Measurements from ENCODE around the gene LGALS4. TPM values are rescaled to one million over a fixed set of nuclear protein-coding genes. Genes with fewer than 3 reads are reported as not detected.

Gene LGALS4
- total and polyA plus RNA-seq, 9 of the 15 experiments (the other 6 are each of a cell fraction or from before 2014, with no cell fraction given), result 0.08 to 1.1 (median 0.30) TPM; not detected in 3

GRCh38 chr19:38781058-38781457 is 31.7 kb downstream of the LGALS4 start (continued):
- TF ChIP-seq ZNF518B (CRISPR knock-in tag; IDR thresholded peaks at IDR 0.05) (no peak), ZNF583 (CRISPR knock-in tag; IDR thresholded peaks at IDR 0.05) (no peak), ZNF384 (IDR thresholded peaks at IDR 0.05; ENCODE audit: low read depth, low read length) (peak; percentile 86), ZNF263 (CRISPR knock-in tag; IDR thresholded peaks at IDR 0.05; ENCODE audit: borderline replicate concordance) (no peak)

GRCh38 chr19:38780443-38780842 is 32.3 kb downstream of the LGALS4 start:
- Histone ChIP-seq H3K9me3 (replicated peaks; ENCODE audit: control insufficient read depth, insufficient read depth, low read depth, low read length) (no peaks in the 10 kb centered on the region), H4K20me1 (replicated peaks; ENCODE audit: control insufficient read depth, insufficient read depth, low read length) (no peaks in the 10 kb centered on the region), H3K4me1 (replicated peaks in 1 of 2; ENCODE audit: control insufficient read depth in 2 of 2, insufficient read depth in 2 of 2, low read length in 2 of 2) (peaks cover 12 to 18% of the 10 kb centered on the region in 2 experiments; a peak in 4 of 5 replicates), H2AFZ (ENCODE audit: low read depth, low read length) (no peak overlapping the region), H3K27me3 (ENCODE audit: control insufficient read depth in 2 of 2, insufficient read depth in 2 of 2, low read length in 2 of 2) (no peaks in the 10 kb centered on the region), H3K9ac (ENCODE audit: insufficient read depth in 1 of 2, low read depth in 2 of 2, low read length in 2 of 2) (peak overlapping the region in 1 of 2 experiments; percentile 19; a peak in 1 of 4 replicates), H3K4me2 (ENCODE audit: insufficient read depth, low read length) (no peak overlapping the region), H3K4me3 (no peak overlapping the region), H3K79me2 (ENCODE audit: control insufficient read depth, insufficient read depth, low read length) (no peaks in the 10 kb centered on the region), H3K27ac (ENCODE audit: extremely low read depth, low read depth, low read length) (no peak overlapping the region), H3K36me3 (ENCODE audit: control insufficient read depth, insufficient read depth, low read length) (no peaks in the 10 kb centered on the region), H3K9me1 (ENCODE audit: control insufficient read depth, insufficient read depth, low read length) (no peaks in the 10 kb centered on the region)
- FAIRE-seq, result no peak
- no peak for TF ChIP-seq ESRRB (CRISPR knock-in tag; IDR thresholded peaks at IDR 0.05; ENCODE audit: borderline replicate concordance)
- TF ChIP-seq ZNF121 (CRISPR knock-in tag; conservative IDR thresholded peaks at IDR 0.05), result peak; percentile 87
- ChIA-PET CTCF (ENCODE audit: low intra/inter-chr PET ratio) (no interaction called here), POLR2A (interaction anchor here (1.2 kb wide), 1 partner anchor 69 kb away, joined by 4 read pairs; no protein-coding TSS in a partner anchor)
- BruUV-seq (replicated peaks), result no TSS peak
- no peak for ATAC-seq
- WGBS (ENCODE audit: insufficient coverage, low coverage, missing lambda C conversion rate), result 43% methylated on average over 7 of the region's 7 CpGs
- intact Hi-C loops (cut with micrococcal nuclease) (no loop called here), in situ Hi-C loops (cut with MboI) (no loop called here)
- DNase-seq (ENCODE audit: extremely low read depth in 1 of 4, low spot score in 3 of 4), result no peak
